ENCODE results near the gene MAGEB3. TPM values are rescaled to one million over a fixed set of nuclear protein-coding genes. Genes with fewer than 3 reads are reported as not detected.

Gene MAGEB3
- total and polyA plus RNA-seq, 2 donors (not counting 3 experiments of a cell fraction or from before 2014, with no cell fraction given), result not detected

DNA sequence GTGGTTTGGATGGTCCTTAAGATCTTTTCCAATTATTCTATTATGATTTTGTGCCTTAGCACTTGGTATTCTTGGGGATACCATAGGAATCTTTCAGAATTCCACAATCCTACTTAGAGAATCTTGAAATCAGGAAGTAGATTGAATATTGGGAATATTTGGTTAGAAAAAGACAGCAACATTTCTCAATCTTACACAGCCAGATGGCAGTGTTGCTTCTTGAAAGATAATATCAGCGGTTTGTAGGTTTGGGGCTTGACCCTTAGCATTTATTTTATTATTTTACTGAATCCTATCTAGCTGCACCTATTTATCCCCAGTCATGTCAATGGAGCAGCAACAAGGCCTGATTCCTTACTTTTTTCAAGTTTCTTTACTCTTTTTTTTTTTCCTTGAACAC, 45.0 kb downstream of the MAGEB3 start:
- no peaks in the 10 kb centered on the region for H3K36me3 ChIP-seq (ENCODE audit: control insufficient read depth in 2 of 2, extremely low read depth in 1 of 2, insufficient read depth in 2 of 2, low read length in 2 of 2)
- no peak for TF ChIP-seq JUN (IDR thresholded peaks at IDR 0.05; ENCODE audit: borderline replicate concordance, insufficient read depth, insufficient read length, low read depth)
- TF ChIP-seq MYC (IDR thresholded peaks at IDR 0.05; ENCODE audit: low read depth, low read length), result no peak
- TF ChIP-seq, protein P1, sequence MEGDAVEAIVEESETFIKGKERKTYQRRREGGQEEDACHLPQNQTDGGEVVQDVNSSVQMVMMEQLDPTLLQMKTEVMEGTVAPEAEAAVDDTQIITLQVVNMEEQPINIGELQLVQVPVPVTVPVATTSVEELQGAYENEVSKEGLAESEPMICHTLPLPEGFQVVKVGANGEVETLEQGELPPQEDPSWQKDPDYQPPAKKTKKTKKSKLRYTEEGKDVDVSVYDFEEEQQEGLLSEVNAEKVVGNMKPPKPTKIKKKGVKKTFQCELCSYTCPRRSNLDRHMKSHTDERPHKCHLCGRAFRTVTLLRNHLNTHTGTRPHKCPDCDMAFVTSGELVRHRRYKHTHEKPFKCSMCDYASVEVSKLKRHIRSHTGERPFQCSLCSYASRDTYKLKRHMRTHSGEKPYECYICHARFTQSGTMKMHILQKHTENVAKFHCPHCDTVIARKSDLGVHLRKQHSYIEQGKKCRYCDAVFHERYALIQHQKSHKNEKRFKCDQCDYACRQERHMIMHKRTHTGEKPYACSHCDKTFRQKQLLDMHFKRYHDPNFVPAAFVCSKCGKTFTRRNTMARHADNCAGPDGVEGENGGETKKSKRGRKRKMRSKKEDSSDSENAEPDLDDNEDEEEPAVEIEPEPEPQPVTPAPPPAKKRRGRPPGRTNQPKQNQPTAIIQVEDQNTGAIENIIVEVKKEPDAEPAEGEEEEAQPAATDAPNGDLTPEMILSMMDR (IDR thresholded peaks at IDR 0.05; ENCODE audit: extremely low read depth in 1 of 2, insufficient read depth in 1 of 2, low read depth in 1 of 2, low read length in 2 of 2), result no peak
- TF ChIP-seq, protein P2, sequence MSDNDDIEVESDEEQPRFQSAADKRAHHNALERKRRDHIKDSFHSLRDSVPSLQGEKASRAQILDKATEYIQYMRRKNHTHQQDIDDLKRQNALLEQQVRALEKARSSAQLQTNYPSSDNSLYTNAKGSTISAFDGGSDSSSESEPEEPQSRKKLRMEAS (IDR thresholded peaks at IDR 0.05; ENCODE audit: insufficient read depth, insufficient read length), result no peak
- TF ChIP-seq EZH2 (IDR thresholded peaks at IDR 0.05; ENCODE audit: borderline replicate concordance, low read depth, low read length, severe bottlenecking), result no peak
- TF ChIP-seq POLR2AphosphoS5 (IDR thresholded peaks at IDR 0.05; ENCODE audit: insufficient read depth, low read depth, low read length), result no peak
- TF ChIP-seq POLR2A (IDR thresholded peaks at IDR 0.05; ENCODE audit: low read depth, low read length), result no peak
- TF ChIP-seq GATA2 (IDR thresholded peaks at IDR 0.05; ENCODE audit: insufficient read depth, insufficient read length, low read depth, low read length), result no peak
- TF ChIP-seq FOS (IDR thresholded peaks at IDR 0.05; ENCODE audit: borderline replicate concordance, insufficient read depth, low read length), result no peak
- ChIA-PET POLR2A (no interaction called here), CTCF (interaction anchor here (1.0 to 2.8 kb wide), 6 partner anchors 33 to 237 kb away, joined by 3 to 21 read pairs (median 4); partner anchors contain the start of gene NR0B1)
- intact Hi-C loops (cut with micrococcal nuclease) (loop anchor here (1.0 kb wide), 1 partner anchor 229 kb away; no protein-coding TSS in a partner anchor), dilution Hi-C loops (cut with MboI; ENCODE audit: extremely low pct_ligation_motif_present, low sequenced_read_pairs) (no loop called here)
- H3K4me3 ChIP-seq (replicated peaks in 1 of 3; ENCODE audit: insufficient read depth in 1 of 3, low read depth in 1 of 3, low read length in 3 of 3), result no peak overlapping the region
- H3K4me1 ChIP-seq (ENCODE audit: control insufficient read depth, extremely low read depth, insufficient read depth, low read length), result no peaks in the 10 kb centered on the region
- peak; percentile 33 for FAIRE-seq
- H3K27ac ChIP-seq (ENCODE audit: insufficient read depth, low read depth, low read length), result no peak overlapping the region
- H4K20me1 ChIP-seq (replicated peaks; ENCODE audit: control insufficient read depth, extremely low read depth, insufficient read depth, low read length), result no peaks in the 10 kb centered on the region
- no peaks in the 10 kb centered on the region for H3K79me2 ChIP-seq (ENCODE audit: control insufficient read depth, insufficient read depth, low read length)
- H3K27me3 ChIP-seq (ENCODE audit: control insufficient read depth in 2 of 2, insufficient read depth in 2 of 2, low read length in 2 of 2), result no peaks in the 10 kb centered on the region
- no peaks in the 10 kb centered on the region for H3K9me1 ChIP-seq (replicated peaks; ENCODE audit: control insufficient read depth, extremely low read depth, insufficient read depth, low read length)
- no peaks in the 10 kb centered on the region for H3K9me3 ChIP-seq (replicated peaks; ENCODE audit: control insufficient read depth, insufficient read depth, low read length)
- no peak overlapping the region for H3K9ac ChIP-seq (replicated peaks; ENCODE audit: extremely low read depth, insufficient read depth, low read length)
- H2AFZ ChIP-seq (ENCODE audit: low read depth, low read length), result no peak overlapping the region
- no TSS peak for BruUV-seq (replicated peaks)
- H3K4me2 ChIP-seq (ENCODE audit: insufficient read depth, low read length), result no peak overlapping the region
- DNase-seq (ENCODE audit: low read depth, low spot score), result peak; percentile 1
